Measurements from ENCODE around the gene IPO7.

GRCh38 chr11:9490376-9490775 lies 105.9 kb downstream of the IPO7 start:
- TF ChIP-seq REST (IDR thresholded peaks at IDR 0.05; ENCODE audit: low read depth) (no peak), USF1 (IDR thresholded peaks at IDR 0.05) (no peak), CEBPB (IDR thresholded peaks at IDR 0.05) (no peak), EP300 (IDR thresholded peaks at IDR 0.05; ENCODE audit: borderline replicate concordance) (no peak), EGR1 (IDR thresholded peaks at IDR 0.05) (no peak), CREB1 (IDR thresholded peaks at IDR 0.05; ENCODE audit: low read depth) (no peak)
